Gastrocnemius medialis (tissue), 4 donors: ENCODE data around the gene SART3.

Experiments
- POLR2A ChIP-seq, 2 donors: fragments of 450-650 bp; IDR thresholded peaks; one replicate each; pipeline ENCODE4 v1.6.1; 2017; ENCODE audit warnings: antibody characterized with exemption in 2 of 2, mild to moderate bottlenecking in 2 of 2, moderate library complexity in 2 of 2
- TF ChIP-seq, protein P1 (sequence below), 5 experiments: fragments of 450-650 bp in 3 of 5; fragments of 200-600 bp in 2 of 5; sonication (generic) in 2 of 5; IDR thresholded peaks in 4 of 5; conservative IDR thresholded peaks in 1 of 5; 1 replicate in 4 of 5; 2 replicates in 1 of 5; pipeline ENCODE4 v1.5.1; 2016 to 2019; ENCODE audit warnings: antibody characterized with exemption in 5 of 5, mild to moderate bottlenecking in 3 of 5, moderate library complexity in 3 of 5

DNA sequence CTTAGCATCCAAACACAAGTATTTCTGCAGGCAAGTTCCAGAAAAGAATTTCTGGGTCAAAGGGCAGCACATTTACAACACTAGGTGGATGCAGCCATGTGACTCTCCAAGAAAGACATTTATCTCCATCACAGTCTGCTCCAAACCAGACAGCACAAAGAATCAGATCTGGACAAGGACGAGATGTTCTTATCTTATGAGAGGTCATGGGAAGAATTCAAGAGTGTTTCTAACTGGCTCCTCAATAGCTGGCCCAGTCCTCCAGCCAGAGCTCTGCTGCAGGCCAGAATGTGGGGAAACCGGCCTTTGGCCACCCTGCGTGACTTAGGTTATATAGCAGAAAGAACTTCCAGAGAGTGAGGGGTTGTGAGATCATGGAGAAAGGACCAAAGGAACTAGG is 19.6 kb upstream of the SART3 start:
- TF ChIP-seq, protein P1, sequence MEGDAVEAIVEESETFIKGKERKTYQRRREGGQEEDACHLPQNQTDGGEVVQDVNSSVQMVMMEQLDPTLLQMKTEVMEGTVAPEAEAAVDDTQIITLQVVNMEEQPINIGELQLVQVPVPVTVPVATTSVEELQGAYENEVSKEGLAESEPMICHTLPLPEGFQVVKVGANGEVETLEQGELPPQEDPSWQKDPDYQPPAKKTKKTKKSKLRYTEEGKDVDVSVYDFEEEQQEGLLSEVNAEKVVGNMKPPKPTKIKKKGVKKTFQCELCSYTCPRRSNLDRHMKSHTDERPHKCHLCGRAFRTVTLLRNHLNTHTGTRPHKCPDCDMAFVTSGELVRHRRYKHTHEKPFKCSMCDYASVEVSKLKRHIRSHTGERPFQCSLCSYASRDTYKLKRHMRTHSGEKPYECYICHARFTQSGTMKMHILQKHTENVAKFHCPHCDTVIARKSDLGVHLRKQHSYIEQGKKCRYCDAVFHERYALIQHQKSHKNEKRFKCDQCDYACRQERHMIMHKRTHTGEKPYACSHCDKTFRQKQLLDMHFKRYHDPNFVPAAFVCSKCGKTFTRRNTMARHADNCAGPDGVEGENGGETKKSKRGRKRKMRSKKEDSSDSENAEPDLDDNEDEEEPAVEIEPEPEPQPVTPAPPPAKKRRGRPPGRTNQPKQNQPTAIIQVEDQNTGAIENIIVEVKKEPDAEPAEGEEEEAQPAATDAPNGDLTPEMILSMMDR (IDR thresholded peaks at IDR 0.05 in 4 of 5, conservative IDR thresholded peaks at IDR 0.05 in 1 of 5), result no peak
- TF ChIP-seq POLR2A (IDR thresholded peaks at IDR 0.05), result no peak
